HG03196 (cell line): ENCODE measurements around the gene COG2.
"Not testable (repeated sequence)": the region's sequence is repeated elsewhere in the genome, so short reads cannot be mapped to it uniquely, and the experiment has no call there.

ENCODE experiments used
- ATAC-seq: cut with Tn5 transposase; IDR thresholded peaks from one replicate; pipeline ENCODE4 v1.9.1; 2021; ENCODE audit not compliant: unreplicated experiment

Gene COG2

DNA sequence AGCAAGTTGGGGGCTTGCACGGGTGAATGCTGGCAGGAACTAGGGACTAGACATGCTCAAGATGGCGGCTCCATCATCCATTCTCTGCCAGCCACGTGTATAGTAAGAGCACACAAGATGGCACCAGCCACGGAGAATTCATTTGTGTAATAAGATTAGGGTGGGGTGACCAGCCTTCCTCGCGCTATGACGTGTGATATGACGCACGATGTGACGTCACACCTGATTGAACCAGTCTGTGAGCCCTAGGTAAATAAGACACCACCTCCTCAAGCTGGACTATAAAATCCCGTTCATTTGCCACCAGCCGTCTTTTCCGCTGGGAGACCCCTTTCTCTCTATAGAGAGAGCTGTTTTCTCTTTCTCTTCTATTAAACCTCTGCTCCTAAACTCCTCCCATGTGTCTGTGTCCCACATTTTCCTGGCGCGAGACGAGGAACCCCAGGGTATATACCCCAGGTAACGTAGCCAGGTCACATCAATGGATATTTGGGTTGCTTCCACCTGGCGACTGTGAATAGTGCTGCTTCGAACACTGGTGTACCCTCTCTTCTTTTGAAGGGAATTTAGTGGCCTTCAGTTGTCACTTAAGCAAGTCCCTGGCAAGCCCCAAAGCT is 18.1 kb upstream of the COG2 start:
- no peak for ATAC-seq

DNA sequence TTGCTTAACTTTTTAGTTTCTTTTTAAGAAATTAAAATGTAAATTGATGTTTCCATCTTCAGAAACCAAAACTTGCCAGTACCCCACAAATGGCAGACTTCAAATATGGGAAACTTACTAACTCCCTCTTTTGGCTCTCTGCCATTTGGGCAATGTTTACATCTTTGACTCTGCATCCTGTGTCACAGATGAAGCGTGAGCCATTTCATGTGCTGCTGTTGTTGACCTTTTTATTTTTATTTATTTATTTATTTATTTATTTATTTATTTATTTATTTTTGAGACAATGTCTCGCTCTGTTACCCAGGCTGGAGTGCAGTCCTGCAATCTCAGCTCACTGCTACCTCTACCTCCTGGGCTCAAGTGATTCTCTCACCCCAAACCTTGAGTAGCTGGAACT is 16.0 kb upstream of the COG2 start:
- ATAC-seq, result no peak

DNA sequence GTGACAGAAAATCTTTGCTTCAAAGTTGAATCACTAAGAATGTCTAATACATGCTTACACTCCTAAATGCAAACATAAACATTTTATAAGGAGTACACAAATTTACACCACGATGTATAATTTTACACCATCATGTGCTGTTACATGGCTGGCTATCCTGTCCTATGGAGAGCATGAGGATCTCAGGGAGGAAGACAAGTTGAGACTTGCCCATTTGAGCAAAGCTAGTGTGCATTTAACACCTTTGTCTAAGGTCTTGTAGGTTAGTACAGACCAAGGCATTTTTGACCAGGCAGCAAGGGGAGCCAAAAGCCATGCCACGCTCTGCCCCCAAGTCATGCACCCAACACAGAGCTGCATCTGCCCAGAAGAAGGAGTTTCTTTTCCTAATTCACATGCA is 14.5 kb upstream of the COG2 start:
- no peak for ATAC-seq

DNA sequence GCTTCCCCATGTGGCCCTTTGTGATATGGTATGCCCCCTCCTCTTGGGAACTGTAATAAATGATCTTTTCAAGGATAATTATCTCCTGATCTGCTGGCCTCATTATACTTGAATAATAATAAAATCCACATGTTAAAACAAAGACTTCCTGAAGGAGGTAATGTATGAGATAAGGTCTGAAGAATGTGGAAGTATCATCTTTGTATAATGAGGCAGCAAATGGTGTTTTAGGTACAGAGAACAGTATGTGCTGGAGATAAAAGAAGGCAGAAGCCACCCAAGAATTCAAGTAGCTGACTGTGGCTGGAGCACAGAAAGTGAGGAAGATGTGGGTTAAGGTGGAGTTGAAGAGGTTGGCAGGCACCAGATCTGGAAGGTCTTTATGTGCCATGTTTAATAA is 12.8 kb upstream of the COG2 start:
- no peak for ATAC-seq

DNA sequence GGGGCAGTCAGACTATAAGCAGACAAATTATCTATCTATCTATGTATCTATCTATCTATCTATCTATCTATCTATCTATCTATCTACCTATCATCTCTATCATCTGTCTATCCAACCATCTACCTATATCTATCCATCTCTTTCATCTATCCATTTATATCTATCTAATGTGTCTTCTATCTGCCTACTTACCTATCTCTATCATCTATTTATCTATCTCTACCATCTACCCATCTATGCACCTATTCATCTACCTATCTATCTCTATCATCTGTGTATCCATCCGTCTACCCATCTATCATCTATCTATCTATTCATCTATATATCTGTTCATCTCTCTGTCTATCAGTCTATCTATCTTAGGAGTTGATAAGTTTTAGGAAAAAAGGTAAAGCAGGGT is 10.8 kb upstream of the COG2 start:
- no peak for ATAC-seq

DNA sequence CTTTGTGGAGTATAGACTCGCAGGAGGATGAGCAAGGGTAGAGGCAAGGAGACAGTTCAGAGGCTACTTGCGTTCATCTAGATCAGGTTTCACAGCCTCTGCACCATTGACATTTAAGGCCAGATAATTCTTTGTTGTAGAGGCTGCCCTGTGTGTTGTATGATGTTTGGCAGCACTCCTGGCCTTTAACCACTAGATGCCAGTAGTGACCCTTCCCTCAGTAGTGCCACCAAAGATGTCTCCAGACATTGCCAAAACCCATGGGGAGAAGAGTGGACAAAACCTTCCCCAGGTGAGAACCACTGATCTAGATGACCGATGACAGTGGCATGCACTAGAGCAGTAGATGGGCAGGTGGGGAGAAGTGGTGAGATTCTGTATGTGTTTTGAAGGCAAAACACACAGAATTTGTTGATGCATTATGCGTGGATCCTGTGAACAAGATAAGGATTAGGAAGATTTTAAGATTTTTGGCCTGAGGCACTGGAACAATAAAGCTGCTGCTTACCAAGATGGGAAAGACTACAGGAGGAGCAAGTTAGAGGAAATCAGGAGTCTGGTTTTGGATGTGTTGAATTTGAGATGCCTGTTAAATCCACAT is 9.9 kb upstream of the COG2 start:
- no peak for ATAC-seq

DNA sequence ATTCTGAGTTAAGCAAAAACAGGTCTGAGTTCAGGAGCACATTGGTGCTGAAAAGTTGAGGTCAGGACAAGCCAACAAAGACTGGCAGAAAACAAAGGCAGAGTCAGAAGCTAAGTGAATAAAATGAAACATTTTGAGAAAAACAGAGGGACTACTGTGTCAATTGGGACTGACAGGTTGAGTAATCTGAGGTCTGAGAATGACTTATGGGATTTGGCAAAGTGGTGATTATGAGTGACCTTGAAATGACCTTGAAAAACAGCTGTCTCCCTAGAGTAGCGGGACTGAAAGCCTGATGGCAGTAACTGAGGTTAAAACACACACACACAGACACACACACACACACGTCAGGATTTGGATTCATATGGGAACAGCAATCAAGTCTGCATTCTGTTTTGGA is 8.8 kb upstream of the COG2 start:
- no peak for ATAC-seq

DNA sequence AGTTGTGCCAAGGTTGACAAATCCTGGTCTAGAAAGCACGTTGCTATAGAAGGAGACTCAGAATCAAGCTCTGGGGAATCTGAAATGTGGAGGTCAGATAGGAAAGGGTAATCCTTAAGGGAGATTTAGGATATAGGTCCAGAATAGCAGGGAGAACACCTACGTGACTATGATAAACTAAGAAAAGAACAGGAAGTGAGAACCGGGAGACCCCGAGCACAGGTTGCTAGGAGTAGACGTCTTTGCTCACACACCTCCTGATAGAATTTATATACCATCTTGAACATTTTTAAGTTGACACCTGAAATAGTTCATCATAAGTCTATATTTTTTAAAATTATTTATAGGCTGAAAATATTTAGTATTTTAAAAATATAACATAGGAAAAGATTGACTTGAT is 7.9 kb upstream of the COG2 start:
- no peak for ATAC-seq

DNA sequence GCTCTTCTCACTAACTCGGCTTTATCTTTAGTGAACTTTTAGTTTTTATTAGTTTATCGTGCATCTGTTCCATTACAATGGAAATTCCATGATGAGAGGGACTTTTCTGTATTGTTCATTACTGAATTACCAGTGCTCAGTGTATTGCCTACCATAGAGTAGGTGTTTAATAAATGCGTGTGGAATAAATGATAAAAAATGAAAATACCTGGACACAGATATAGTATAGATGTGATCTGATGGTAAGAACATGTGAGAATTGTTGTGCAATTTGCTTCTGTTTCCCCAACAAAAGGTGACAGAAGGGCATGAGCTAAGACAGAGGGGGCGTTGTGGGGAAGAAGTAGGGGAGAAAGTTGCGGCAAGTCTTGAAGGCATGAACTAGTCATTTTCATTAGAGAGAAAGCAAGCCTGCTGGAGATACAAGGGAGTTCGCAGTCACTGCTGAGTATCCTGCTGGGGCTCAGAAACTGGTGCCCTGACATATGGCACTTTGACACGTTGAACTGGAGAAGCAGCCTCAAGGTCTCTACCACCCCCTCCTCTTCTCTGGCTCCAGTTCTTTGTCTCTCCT is 5.6 kb upstream of the COG2 start:
- no peak for ATAC-seq

DNA sequence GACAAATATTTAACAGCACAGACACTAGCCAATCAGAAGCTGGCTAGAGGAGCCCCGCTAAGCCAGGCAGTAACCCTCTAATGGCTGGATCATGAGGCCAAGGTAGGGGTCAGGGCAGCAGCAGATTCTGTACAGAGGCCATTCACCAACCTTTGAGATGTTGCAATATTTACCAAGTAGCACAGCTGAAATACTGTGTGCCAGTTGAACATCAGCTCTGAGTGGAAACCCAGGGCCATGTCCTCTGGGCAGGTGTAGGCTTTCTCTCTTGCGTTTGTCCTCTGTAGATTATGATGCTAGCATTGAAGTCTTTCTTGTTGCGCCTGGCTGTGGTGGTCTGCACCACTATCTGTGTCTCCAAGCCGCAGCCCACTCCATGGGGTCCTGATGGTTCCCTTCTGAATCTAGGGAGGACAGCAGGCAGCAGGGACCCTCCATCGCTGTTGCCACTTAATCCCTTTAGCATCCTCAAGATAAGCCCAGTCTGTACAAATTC is 2.5 kb upstream of the COG2 start:
- no peak for ATAC-seq

DNA sequence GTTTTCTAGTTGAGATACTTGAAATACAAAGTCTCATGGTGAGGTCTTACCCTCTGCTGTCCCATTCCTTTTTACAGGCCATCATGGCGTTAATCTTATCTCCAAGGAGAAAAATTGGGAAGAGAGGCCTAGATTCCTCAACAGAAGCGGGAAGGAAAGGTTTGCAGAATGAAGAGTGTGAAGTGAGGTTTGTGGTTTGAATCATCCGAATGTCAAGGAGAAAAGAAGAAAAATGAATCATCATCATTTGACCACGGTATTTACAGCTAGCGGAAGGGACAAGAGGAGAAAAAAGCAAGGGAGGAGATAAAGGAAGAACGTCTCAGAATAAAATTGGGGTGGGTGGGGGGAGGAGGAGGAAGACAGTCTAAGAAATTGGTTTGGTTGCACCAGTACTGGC is 935 bp upstream of the COG2 start:
- ATAC-seq, result no peak

DNA sequence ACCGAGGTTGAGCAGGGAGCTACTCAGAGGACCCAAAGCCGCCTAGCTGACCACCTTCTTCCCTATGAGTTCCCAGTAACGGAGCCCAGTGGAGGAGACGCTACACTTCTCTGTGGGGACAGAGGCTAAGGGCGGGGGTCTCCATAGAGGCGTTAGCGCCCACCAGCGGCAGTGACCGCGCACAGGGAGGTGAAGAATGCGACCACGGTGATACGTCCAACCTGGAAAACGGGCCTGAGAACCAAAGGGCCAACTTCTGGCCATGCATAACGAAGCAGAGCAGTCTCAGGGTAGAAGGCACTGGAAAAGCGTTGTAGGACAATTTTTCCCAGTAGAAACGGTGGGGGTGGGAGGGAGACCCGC is 400 bp upstream of the COG2 start:
- ATAC-seq, result peak; percentile 4

DNA sequence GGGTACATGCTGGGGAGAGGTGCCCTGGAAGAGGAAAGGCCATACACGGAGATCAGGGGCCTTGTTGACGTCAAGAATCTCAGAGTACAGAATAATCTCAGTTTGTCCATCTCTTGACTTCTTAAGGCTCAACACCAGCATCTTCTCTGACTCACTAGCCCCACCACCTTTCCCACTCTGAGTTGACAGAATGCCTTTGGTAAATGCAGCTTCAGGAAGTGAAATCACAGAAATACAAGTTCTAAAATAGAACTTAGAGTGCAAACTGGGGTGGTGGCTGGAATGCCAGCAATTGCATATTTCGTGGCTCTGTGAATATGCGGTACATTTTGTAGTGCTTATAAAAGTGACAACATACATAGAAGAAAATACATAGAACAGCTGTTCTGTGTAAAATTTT is 1.6 kb downstream of the COG2 start:
- no peak for ATAC-seq

DNA sequence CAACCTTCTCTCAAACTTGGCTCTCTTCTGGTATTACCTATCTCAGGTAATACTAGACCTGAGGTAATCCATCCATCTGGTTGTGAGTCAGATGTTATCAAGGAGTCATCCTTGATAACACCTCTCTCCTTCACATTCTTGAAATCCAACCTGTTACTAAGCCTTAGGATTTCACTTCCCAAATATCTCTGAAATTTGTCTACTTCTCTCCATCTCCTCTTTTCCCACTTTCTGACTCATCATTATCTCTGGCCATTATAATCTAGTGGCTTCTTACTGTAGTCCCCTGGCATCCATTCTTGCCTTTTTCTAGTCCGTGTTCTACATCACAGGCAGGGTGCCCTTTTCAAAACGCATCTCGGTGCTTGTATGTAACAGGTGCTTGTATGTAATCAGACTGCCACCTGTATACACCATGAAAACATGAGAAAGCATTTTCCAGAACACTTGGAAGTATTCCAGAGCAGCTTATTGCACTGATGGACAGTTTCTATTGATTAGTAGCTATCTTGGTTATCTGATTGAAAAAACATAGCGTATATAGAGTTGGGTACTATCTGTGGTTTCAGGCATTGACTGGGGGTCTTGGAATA is 4.5 kb downstream of the COG2 start:
- no peak for ATAC-seq

DNA sequence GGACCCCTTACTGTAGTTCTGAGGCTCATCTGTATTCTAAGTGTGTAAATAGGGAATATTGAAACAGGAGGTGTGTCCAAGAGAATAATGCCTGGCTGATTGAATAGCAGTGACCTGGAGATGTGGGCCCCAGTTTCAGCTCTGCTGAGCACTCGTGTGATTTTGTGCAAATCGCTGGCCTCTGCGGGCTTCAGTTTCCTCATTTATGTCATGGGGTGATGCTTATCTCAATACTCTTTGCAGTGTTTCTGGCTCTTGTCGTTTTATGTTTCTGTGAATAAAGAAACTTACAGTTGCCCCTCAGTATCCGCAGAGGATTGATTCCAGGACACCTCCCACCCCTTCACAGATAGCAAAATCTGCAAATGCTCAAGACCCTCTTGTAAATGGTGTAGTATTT is 5.0 kb downstream of the COG2 start:
- ATAC-seq, result no peak

DNA sequence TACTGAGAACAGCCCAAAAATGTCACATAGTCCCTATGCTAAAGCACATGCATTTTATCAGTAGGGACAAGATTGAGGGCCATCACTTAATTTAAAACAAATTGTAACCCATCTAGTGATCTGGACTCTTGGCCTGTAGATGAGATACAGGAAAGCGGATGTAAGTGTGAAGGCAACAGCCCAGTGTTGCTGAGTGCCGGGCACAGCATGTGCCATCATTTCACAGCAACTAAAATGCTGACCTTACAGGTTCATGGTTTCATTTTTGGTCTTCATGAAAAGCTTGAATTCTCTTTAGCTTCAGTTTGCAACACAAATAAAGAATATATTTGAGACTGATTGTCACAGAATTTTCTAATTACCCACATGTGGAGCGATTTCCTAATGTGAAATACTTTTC is 5.8 kb downstream of the COG2 start:
- ATAC-seq, result no peak

DNA sequence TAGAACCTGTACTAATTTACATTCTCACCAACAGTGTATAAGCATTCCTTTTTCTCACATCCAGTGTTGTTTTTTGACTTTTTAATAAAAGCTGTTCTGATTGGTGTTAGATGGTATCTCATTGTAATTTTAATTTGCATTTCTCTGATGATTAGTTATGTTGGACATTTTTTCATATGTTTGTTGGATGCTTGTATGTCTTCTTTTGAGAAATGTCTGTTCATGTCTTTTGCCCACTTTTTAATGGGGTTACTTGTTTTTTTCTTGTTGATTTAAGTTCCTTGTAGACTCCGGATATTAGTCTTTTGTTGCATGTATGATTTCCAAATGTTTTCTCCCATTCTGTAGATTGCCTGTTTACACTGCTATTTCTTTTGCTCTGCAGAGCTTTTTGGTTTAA is 8.0 kb downstream of the COG2 start:
- ATAC-seq, result no peak

DNA sequence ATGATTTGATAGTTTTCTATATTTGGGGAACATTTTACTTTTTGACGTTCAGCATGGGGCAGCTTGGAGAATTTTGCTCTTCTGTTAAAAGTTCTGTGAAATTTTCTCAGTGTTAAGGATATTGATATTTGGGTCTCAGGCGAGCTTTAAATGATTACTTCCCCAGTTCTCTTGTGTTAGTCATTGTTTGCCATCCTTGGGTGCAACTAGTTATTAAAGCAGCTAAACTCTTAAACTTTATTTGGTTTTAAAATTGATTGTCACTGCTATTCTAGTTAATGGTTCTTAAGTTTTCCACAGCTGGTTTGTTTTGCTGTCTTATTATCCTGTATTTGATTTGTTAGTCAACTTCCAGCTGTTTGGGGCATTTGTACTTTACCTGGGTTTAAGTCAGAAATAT is 9.0 kb downstream of the COG2 start:
- no peak for ATAC-seq

DNA sequence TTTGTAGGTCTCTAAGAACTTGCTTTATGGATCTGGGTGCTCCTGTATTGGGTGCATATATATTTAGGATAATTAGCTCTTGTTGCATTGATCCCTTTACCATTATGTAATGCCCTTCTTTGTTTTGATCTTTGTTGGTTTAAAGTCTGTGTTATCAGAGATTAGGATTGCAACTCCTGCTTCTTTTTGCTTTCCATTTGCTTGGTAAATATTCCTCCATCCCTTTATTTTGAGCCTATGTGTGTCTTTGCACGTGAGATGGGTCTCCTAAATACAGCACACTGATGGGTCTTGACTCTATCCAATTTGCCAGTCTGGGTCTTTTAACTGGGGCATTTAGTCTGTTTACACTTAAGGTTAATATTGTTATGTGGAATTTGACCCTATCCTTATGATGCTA is 14.4 kb downstream of the COG2 start:
- not testable (repeated sequence) for ATAC-seq

DNA sequence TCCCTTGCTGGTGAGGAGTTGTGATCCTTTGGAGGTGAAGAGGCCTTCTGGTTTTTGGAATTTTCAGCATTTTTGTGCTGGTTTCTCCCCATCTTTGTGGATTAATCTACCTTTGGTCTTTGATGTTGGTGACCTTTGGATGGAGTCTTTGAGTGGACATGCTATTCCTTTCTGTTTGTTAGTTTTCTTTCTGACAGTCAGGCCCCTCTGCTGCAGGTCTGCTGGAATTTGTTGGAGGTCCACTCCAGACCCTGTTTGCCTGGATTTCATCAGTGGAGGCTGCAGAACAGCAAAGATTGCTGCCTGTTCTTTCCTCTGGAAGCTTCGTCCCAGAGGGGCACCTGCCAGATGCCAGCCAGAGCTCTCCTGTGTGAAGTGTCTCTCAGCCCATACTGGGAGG is 15.8 kb downstream of the COG2 start:
- not testable (repeated sequence) for ATAC-seq

DNA sequence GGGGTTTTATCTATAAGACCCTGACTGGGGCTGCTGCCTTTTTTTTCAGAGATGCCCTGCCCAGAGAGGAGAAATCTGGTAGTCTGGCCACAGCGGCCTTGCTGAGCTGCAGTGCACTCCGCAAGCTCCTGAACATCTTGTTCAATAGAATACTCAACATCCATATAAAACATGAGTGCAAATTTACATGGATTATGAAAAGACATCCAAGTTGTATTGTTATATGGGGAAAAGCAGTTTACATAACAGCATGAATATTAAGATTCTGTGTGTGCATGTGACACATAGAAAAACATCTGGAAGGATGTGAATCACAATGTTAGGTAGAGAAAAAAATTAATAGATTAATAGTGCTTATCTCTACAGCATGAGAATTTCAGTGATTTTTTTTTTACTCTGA is 16.4 kb downstream of the COG2 start:
- ATAC-seq, result no peak

DNA sequence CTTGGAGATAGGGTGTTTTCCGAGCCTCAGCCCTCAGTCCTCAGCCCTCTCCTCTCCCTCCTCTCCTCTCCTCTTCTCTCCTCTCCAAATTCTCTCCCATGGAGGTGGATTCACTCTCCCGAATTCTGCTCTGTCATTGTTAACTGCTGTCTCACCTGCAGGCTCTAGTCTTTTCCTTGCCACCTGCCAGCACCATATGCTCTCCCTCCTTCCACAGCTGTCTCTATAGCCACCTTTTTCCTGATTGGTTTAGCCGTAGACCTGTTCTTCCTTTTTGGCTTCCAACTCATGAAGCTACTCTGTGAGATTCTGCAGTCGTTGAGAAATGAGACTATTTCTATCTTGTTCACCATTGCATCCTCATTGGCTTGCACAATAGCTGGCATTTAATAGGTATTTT is 19.7 kb downstream of the COG2 start:
- ATAC-seq, result no peak

DNA sequence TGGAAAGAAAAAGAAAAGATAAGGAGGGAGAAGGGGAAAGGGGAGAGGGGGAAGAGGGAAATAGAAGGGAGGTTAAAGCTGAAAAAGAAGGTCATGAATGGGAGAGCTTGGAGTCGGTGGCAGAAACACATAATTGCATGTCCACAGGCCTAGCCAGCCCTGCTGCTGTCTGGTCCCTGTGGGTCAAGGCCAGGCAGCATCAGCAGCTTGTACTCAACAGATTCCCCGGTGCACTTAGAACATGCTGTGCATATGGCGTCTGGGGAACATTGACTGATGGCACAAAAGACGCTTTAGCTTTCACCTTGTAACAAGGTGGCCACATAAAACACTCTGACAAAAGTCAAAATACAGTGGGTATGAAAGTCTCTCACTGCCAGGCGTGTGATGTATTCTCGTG is 25.9 kb downstream of the COG2 start:
- no peak for ATAC-seq
